Measurements from ENCODE around the gene LDLRAP1.
A peak's percentile ranks its signal among the peaks of the same experiment; 100 is the strongest.

Gene LDLRAP1

DNA sequence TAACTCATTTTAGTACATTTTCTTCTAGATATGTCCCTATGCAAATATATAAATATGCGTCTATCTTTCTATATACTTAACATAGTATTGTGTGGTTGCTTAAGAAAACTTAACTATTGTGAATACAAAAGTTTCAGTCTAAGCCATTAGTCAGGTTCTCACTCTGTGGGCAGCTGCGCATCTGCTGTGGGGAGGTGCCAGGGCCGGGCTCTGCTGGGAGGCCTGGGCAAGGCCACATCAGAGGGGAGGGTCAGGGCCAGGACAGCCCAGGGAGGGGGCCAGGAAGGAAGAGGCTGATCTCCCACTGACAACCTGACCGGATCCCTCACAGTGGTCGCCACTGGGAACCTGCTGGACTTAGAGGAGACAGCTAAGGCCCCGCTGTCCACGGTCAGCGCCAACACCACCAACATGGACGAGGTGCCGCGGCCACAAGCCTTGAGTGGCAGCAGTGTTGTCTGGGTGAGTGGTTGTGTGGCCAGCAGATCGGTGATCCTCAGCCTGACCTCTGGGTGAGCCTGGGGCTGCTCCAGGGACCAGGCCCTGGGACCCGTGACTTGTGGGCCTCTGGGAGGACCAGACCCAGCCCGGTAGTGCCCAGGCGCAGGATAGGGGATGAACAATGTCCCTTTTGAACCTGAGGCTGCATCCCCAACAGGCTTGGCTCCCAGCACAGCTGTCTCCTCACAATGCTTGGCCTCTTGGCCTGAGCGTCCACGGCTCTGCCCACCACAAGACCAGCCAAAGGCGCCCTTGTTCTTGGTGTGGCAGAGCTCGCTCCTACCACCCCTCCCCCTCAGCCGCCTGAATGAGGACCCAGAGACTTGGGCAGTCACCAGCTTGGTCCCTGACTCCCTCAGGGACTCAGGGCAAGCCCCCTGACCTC, 20.2 kb downstream of the LDLRAP1 start:
- no peak for DNase-seq

DNA sequence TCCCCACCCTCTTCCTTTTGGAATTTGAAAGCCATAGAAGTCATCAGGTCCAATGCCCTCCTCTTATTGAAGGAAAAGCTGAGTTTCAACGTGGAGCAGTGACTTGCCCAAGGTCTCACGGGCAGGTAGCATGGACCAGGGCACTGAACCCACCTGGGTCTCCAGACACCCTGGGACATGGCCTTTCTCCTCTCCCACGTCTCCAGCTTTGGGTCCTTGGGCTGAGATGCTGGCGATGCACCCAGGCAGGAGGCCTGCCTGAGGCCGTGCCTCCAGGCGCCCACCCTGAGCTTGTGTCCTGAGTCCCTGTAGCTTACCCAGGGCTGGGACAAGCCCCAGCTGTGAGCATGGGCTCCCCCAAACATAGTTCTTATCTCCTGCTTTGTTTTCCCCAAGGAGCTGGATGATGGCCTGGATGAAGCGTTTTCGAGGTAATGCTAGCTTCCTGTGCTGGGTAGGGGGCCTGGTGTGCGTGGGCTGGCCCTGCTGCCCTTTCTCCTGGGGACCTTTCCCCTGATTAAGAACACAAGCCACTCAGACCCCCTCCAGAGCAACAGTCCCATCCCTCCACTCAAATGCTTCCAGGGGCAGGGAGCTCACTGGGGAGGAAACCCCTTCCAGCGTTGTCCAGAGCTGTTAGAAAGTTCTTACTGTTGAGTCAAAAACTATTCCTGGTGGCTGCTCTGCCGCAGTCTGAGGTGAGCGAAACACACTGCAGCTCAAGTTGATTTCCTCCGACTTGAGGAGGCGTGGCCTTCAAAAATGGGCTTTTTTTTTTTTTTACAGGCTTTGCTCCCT, 21.6 kb downstream of the LDLRAP1 start:
- DNase-seq = no peak

DNA sequence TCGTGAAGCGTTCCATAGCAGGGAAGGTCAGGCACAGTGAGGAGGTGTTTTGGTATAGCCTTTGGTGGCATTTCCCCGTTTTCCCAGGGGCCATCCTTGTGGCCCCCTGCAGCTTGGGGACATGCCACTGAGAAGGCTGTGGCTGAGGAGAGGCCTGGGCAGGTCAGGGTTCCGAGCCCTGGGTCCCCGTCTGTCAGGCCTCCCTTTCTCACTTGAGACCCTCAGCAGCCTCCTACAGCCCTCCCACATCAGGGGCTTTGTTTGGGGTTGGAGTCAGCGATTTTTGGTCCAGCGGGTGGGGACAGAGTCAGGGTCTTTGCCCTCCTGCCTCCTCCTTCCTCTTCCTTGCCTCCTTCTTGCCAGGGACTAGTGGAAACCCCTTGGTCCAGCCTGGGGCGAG, 22.2 kb downstream of the LDLRAP1 start:
- DNase-seq = no peak

DNA sequence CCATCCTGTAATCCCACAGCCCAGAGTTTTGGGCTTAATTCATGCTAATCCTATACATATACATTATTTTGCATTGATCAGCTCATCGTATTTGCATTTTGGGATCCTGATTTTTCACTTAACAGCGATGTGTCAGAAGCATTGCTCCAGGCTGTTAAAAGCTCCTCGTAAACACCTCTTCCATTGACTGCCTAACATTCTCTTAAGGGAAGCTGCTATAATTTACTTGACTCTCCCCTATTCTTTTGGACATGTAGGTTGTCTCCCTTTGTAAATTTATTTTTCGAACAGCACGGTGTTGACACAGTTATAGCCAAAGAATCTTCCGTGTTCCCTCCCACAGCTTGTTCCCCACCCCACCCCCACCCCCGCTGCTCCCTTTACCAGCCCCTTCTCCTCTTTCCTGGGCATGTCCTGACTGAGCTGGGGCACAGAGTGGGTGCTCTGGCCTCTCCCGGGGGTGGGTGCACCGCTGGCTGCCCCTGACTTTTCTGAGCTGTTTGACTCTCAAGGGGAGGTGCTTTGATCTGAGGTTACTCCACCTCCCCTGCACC, 22.8 kb downstream of the LDLRAP1 start:
- no peak for DNase-seq

DNA sequence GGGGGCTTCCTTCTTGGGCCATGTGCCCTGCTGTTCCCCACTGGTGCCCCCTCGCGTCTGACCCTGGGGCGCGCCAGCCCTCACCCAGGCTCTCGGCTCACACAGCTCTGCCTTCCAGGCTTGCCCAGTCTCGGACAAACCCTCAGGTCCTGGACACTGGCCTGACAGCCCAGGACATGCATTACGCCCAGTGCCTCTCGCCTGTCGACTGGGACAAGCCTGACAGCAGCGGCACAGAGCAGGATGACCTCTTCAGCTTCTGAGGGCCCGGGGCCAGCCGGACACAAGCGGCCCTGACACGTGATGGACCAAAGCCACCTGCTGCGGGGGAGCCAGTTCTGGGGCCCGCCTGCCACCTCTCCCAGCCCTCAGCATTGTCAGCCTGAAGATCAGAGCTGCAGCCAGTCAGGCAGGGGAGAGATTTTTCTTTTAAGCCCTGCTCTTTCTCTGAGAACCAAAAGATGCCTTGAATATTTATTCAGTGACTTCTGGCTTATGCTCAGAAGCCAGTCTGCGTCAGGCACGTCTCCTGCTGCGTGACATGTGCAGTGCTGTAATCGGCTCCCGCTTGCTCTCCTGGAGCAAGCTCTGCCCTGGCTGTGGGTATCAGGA, 23.4 kb downstream of the LDLRAP1 start:
- DNase-seq = peak; percentile 43

DNA sequence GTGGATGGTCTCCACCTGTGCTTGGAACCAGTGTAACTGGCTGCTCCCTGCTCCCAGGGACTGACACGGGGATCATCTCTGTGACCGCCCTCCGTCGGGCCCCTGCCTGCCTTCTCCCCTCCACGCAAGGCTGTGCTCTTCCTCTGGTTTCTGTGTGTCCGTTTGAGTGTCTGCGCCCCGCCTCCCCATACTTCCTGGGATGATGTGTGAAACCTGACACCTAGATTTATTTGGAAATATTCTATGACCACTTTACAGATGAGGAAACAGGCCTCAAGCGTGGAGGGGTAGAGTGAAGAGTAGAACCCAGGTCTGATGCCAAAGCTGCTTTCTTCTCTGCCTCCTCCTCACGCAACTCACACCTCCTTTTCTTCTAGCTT, 24.3 kb downstream of the LDLRAP1 start:
- DNase-seq = no peak

DNA sequence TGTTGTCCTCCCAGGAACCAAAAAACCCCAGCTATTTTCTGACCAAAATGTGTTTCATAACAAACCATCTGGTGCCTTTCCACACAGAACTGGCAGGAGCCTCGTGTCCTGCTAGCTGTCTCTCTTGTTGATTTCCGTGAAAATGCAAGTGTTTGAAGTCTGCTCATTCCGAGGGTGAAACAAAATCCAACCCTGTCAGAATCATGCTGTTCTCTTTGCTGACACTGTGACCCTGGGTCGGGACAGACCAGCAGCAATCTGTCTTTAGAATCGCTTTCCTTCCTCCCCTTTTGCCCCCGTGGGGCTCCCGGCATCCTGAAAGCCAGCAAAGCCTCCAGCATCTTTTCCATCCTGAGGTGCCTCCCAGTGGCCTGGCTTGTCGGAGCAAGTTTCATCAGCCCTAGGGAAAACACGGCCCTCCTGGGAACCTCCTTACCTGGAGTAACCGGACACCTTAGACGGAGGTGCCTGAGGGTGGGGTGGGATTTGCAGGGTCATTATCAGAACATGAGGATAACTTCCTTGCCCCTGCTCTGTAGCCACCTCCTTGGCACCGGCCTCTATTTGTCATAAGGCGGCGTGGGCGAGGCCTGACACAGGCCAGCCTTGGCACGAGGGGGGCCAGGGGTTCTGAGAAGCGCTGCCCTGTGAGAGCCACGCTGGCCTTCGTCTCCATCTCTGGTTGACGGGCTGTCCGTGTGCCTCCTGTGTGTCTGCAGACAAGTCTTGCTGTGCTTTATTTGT, 24.9 kb downstream of the LDLRAP1 start:
- DNase-seq = no peak

DNA sequence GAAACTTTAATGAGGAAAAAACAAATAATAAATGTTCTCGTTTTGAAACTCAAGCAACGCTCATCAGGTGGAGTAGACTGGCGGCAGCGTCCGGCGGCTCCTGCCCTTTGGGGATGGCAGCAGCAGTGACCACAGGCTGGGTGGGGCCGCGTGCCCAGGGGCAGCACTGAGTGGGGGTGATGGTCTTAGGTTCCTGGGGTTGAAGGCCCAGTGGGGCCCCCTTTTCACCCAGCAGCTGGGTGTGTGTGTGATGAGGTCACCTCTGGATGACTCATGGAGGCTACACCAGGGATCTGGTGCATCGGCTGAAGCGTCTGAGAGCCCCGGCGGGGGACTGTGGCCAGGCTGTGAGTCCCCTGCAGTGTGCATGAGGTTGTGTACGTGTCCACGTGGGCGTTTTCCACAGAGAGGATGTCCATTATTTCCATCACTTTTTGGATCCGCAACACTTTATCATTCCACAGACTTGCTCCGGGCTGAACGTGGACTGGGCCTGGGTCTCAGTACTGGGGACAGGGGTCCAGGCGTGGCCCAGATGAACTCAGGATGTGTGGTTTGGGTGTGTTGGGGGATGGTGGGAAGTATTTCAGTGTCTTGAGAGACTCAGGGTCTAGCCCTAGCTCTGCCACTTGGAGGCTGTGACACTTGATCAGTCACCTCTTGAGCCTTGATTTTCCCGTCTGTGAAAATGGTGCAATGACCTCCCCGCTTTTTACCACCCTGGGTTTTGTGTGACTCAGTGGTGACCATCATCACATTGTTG, 25.6 kb downstream of the LDLRAP1 start:
- DNase-seq = no peak

DNA sequence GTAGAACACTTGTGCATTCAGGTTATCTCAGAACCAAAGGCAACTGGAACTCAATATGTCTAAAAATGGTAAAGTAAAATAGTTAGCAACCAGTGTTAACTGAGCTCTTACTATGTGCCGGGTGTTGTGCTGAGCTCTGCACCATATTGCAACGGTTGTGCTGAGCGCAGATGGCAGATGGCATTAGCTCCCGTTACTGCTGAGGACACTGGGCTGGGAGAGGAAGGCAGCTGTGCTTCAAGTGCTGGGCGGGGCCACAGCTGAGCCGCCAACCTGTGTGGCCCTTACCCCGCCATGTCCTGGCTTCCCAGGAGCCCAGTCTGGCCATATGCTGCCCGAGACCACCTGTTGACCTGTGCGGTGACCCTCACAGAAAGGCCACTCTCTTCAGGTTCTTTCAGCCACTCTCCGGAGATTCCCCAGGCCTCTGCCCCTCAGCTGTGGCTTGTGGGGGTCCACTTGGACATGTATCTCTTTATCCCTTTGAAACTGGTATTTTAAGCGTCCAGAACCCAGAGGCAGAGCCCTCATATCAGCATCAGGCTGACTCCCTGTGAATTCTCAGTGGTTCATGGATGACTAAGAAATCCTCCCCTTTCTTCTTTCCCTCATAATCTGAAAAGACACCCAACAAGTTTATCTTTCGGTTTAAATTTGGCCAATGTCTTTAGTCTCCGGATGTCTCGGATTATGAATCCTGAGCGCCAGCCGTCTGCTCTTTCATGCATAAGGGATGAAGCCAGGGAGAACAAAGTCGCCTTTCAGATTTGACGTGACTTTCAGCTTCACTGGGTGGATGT, 26.4 kb downstream of the LDLRAP1 start:
- DNase-seq = no peak

DNA sequence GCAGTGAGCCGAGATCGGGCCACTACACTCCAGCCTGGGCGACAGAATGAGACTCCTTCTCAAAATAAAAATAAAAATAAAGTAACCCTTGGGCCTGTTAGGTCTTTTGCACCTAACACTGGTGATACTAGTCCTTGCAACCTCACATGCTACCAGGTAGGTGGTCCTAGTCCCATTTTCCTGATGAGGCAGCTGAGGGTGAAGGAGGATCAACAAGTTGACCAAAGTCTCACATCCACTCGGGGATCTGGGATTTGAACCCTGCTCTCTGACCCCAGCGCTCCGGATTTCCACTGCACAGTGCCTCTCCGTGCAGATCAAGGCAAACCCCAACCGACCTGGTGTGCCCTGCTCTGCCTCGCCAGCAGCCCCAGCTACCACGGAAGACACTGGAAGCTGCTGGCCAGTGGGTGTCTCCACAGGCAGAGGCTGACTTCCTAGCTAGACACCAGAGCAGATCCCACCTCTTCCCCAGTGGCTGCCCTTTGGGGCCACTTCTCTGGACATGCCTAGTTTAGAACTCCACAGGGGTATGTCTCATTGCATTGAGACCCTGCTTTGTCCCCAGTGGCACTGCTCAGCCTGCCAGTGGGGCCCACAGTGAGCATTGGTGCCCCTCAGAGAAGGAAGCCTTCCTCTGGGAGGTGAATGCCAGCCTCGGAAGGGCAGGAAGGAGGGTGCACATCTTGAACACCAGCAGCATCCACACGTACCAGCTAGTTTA, 27.6 kb downstream of the LDLRAP1 start:
- DNase-seq = no peak

DNA sequence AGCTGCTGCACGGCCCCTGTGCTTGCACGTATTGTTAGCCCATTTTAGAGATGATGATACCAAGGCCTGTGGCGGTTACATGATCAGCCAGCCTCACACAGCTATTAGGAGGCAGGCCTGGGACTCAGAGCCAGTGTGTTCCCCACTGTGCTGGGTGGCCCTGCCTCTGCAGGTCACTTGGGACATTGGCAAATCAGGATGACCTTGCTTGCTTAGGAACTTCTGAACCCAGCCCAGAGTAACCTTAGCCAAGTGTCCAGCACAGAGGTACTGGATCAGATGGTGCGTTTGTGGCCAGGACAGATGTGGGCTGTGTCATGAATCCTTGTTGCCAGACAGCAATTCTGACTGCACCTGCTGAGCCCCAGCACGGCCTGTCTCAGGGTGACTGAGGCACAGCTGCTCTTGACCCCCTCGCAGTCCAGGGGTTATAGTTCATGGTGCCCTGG, 28.1 kb downstream of the LDLRAP1 start:
- no peak for DNase-seq

DNA sequence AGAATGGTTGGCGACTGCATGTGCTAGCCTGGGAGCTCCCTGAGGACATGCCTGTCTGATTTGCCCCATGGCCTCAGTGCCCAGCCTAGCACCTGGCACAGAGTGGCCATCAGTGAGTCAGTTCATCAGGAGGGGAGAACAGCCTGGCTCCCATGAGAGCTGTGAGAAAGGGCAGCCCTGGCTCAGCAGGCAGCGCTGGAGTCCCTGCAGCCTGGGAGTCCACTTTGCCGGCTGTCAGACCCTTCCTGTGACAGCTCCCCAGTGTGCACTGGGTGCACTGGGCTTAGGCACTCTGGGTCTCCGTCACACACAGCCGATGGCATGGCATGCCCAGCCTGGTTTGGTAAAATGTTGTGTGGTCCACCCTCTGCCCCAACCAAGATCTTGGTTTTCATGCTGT, 28.7 kb downstream of the LDLRAP1 start:
- DNase-seq = no peak

DNA sequence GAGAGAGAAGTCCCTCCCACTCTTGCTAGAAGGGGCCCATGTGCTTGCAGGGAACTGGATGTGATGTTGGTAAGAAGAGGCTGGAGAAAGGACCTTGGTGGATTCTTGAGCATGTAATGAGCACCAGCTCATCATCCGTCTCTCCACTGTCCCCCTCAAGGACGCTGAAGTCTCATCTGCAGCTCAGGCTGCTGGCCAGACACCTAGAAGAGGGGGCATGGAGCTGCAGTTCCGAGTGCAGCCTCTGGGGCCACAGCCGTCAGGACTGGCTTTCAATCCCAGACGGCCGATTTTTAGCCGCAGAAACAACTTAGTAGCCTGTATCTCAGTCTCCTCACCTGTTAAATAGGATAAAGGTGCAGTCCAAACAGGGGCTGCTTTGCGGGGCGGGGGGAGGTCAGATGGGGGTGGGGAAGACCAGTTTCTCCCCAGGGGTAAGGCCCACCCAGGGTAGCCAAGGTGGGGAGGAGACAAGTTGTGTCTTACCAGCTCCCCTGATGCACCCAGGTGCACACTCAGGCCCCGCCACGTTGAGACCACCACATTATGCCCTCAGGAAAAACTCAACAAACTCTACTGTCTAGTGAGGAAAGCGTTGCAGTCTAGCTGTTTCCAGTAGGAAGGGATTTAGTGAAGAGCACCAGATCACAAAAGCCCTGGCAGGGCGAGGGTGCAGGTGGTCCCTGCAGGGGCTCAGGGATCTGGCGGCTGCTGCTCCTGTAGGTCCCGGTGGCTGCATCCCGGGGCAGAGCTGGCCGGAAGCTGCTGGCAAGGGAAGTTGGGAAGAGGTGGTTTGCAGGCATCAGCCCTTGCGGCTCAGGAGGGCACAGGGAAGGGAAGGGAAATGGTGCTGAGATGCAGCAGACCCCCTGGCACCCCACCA, 29.5 kb downstream of the LDLRAP1 start:
- peak; percentile 10 for DNase-seq

DNA sequence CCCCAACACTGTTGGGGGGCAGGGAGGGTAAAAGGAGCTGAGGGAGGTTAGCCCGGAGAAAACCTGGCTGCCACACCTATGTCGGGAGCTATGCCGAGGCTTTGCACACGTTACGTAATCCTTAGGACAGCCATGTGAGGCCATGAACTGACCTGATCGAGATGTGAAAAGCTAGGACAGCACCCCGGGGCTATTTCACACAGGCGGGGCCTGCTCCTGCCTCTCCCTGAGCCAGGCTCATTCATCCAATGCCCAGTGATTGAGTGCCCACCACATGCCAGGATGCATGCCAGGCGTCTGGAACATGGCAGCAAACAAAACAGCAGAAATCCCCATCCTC, 30.2 kb downstream of the LDLRAP1 start:
- no peak for DNase-seq

DNA sequence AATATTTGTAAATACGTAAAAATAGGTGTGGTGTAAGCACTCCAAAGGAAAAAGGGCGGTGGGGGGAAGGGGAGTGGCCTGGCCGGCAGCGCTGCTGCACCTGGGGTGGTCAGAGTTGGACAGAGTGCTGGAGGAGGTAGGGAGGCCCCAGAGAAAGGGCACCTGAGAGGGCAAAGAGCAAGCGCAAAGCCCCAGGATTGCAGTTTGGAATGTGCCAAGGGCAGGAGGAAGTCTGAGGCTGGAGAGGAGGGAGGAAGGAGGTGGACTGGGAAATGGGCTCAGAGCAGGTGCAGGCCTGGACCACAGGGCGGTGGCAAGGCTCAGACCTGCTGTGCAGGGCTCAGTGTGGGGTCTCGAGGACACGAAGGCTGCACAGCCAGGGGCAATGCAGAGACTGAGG, 30.6 kb downstream of the LDLRAP1 start:
- no peak for DNase-seq

DNA sequence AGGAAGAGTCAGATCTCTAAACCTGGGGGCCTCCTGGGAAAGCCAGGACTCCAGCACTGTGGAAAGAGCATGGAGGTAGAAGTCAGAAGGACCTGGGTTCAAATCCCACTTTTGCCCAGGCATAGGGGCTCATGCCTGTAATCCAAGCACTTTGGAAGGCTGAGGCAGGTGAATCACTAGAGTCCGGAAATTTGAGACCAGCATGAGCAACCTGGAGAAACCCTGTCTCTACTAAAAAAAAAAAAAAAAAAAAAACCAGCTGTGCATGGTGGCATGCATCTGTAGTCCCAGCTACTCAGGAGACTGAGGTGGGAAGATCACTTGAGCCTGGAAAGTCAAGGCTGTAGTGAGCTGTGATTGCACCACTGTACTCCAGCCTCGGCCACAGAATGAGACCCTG, 31.8 kb downstream of the LDLRAP1 start:
- no peak for DNase-seq

DNA sequence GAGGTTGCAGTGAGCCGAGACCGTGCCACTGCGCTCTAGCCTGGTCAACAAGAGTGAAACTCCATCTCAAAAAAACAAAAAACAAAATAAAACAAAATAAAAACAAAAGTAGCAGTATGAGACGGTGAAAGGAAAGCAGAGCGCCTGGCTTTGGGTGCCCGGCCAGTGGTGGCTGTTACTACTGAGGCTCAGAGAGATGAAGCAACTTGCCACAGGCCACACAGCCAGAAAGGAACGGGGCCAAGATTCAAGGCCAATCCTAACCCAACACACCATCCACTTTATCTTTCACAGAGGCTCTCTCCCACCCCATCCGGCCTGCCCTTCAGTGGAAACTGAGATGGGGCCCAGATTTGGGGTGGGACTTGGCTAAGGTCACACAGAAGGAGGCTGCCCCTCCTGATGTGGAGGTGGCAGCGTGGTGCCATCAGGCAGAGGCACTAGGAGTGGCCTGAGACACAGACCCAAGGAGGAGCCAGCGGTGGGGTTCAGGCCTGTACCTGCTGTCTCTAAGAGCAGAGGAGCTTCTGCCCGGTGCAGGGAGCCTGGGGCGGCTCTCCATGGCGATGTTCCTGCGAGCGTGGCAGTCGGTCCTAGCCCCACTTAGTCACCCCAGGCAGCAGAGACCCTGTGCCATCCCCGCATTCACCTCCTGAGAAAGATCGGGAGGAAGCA, 33.2 kb downstream of the LDLRAP1 start:
- DNase-seq = no peak

DNA sequence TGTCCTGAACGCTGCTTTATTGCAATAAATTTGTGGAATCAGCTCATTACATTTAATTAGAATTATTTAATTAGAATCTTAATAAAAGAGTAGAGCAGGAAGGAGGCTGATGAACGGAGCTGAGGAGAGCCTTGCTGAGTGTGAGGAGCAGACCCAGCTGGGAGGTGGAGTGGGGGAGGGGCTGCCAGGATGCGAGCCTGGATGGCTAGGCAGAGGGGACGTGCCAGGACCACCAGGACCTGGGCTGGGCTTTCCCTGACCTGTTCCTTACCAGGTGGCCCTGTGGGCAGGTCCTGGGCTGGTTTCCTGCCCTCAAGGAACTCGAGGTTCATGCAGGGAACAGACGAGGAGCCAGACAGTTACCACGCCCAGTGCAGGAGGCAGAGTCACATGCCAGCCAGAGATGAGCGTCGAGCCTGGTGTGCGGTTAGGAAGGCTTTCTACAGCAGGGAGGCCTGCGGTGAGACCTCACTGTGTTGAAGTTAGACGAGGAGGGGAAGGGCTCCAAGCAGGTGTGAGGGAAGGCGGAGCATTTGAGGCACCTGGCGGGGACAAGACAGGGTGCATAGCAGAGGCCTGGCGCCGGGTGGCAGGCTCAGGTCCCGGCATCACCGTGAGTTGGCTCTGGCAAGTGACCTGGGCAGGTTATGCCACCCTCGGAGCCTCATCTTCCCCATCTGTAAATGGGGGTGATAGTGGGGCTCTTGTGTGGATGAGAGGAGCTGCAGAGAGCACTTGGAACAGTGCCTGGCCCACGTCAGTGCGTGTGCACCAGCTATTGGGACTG, 33.9 kb downstream of the LDLRAP1 start:
- no peak for DNase-seq
